Measurements from ENCODE around the gene TRMT1. TPM values are rescaled to one million over a fixed set of nuclear protein-coding genes. Genes with fewer than 3 reads are reported as not detected.

Gene TRMT1
- total and polyA plus RNA-seq, 4 donors = 14.4 to 48.2 (median 43.8) TPM

GRCh38 chr19:13095934-13096927 lies 20.3 kb downstream of the TRMT1 start:
- H3K4me1 ChIP-seq (ENCODE audit: control insufficient read depth in 5 of 5, insufficient read depth in 5 of 5, low read length in 5 of 5) = peaks cover 0 to 34% (median 15%) of the 10 kb centered on the region in 5 donors

GRCh38 chr19:13095393-13095784 lies 21.2 kb downstream of the TRMT1 start:
- Histone ChIP-seq H3K4me3 (no peak overlapping the region), H3K27ac (ENCODE audit: low read depth in 1 of 2, low read length in 1 of 2) (no peak overlapping the region), H3K9me3 (ENCODE audit: control insufficient read depth in 4 of 4, insufficient read depth in 3 of 4, low read length in 3 of 4) (no peaks in the 10 kb centered on the region), H3K4me1 (ENCODE audit: control insufficient read depth in 5 of 5, insufficient read depth in 5 of 5, low read length in 5 of 5) (peaks cover 3 to 42% (median 13%) of the 10 kb centered on the region in 5 donors), H3K36me3 (ENCODE audit: control insufficient read depth in 4 of 4, insufficient read depth in 4 of 4, low read length in 4 of 4) (peaks cover 3 to 14% (median 3%) of the 10 kb centered on the region in 4 donors), H3K27me3 (ENCODE audit: control insufficient read depth in 3 of 3, insufficient read depth in 3 of 3, low read length in 2 of 3) (no peaks in the 10 kb centered on the region), H3K9ac (ENCODE audit: insufficient read depth in 1 of 2, low read length in 2 of 2) (no peak overlapping the region)
- 28 to 52% methylated on average over 24 to 25 of the region's 25 CpGs for WGBS, 2 donors
- DNase-seq (no peak), ATAC-seq (ENCODE audit: insufficient read depth, low FRiP score) (no peak)
- TF ChIP-seq CTCF (IDR thresholded peaks at IDR 0.05; ENCODE audit: control extremely low read depth, extremely low read depth) = no peak

More at GRCh38 chr19:13095934-13096927, 20.3 kb downstream of the TRMT1 start:
- DNase-seq (peak in 1 of 3 donors; percentile 26), ATAC-seq (ENCODE audit: insufficient read depth, low FRiP score) (no peak)
- Histone ChIP-seq H3K27ac (ENCODE audit: low read depth in 1 of 2, low read length in 1 of 2) (no peak overlapping the region), H3K27me3 (ENCODE audit: control insufficient read depth in 3 of 3, insufficient read depth in 3 of 3, low read length in 2 of 3) (no peaks in the 10 kb centered on the region), H3K4me3 (no peak overlapping the region), H3K9ac (ENCODE audit: insufficient read depth in 1 of 2, low read length in 2 of 2) (no peak overlapping the region), H3K36me3 (ENCODE audit: control insufficient read depth in 4 of 4, insufficient read depth in 4 of 4, low read length in 4 of 4) (peaks cover 3 to 16% (median 3%) of the 10 kb centered on the region in 4 donors), H3K9me3 (ENCODE audit: control insufficient read depth in 4 of 4, insufficient read depth in 3 of 4, low read length in 3 of 4) (no peaks in the 10 kb centered on the region)
- no peak for TF ChIP-seq CTCF (IDR thresholded peaks at IDR 0.05; ENCODE audit: control extremely low read depth, extremely low read depth)
- 21 to 45% methylated on average over 43 to 44 of the region's 44 CpGs for WGBS, 2 donors

- DNase-seq (no peak), ATAC-seq (ENCODE audit: insufficient read depth, low FRiP score) (no peak)
- Histone ChIP-seq H3K27ac (ENCODE audit: low read depth in 1 of 2, low read length in 1 of 2) (no peak overlapping the region), H3K9ac (ENCODE audit: insufficient read depth in 1 of 2, low read length in 2 of 2) (no peak overlapping the region), H3K27me3 (ENCODE audit: control insufficient read depth in 3 of 3, insufficient read depth in 3 of 3, low read length in 2 of 3) (no peaks in the 10 kb centered on the region), H3K4me1 (ENCODE audit: control insufficient read depth in 5 of 5, insufficient read depth in 5 of 5, low read length in 5 of 5) (peaks cover 3 to 47% (median 11%) of the 10 kb centered on the region in 5 donors), H3K4me3 (no peak overlapping the region), H3K9me3 (ENCODE audit: control insufficient read depth in 4 of 4, insufficient read depth in 3 of 4, low read length in 3 of 4) (no peaks in the 10 kb centered on the region), H3K36me3 (ENCODE audit: control insufficient read depth in 4 of 4, insufficient read depth in 4 of 4, low read length in 4 of 4) (peaks cover 3 to 15% (median 4%) of the 10 kb centered on the region in 4 donors)
- TF ChIP-seq CTCF (IDR thresholded peaks at IDR 0.05; ENCODE audit: control extremely low read depth, extremely low read depth) = no peak
- 20 to 50% methylated on average over 15 to 16 of the region's 16 CpGs for WGBS, 2 donors
These were observed 21.7 kb downstream of the TRMT1 start for GRCh38 chr19:13094771-13095392.
